Activated CD8-positive, alpha-beta memory T cell treated with anti-CD3 and anti-CD28 coated beads, Interleukin-2, amount 50 U/mL, for 48 hours (primary cell): ENCODE measurements around the gene NR4A1.

Source experiments
- DNase-seq: peaks from one replicate; pipeline ENCODE4 v3.0.0-alpha.2; 2020

Gene NR4A1

GRCh38 chr12:52050758-52051541 lies at the start of gene NR4A1:
Gene NR4A1 (plus strand): TSS chr12:52051442. CDS start chr12:52054329, 2,887 bp downstream.
- DNase-seq = peak; percentile 99

GRCh38 chr12:52003016-52003550 lies 48.2 kb upstream of the NR4A1 start:
- no peak for DNase-seq

- DNase-seq = no peak
Measured at GRCh38 chr12:52003591-52003990, 47.7 kb upstream of the NR4A1 start.

DNA sequence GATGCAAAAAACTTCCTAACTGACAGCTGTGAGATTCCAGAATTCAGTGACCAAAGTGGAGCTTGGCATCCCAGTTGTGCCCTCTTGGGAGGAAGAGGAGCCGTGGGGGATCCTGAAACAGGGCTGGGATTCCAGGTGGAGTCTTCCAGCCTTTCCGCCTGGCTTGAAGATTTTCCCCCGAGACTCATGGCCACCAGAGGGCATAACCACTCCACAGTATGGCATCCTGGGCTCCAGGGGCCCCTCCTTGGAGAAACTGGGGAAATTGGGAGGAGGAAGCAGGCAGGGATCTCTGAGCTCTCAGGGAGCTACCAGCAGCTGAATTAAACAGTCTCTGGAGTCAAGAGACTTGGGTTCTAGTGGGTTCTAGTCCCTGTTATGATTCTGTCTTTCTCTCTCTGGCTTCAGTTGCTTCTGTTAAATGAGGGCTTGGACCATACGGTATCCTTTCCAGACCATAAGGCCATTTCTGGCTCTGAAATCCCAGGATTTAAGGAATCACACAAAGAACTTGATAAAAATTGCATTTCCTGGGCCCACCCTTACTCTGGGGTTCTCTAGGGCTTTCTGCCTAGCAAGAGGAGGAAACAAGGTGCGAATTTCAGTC lies 47.1 kb upstream of the NR4A1 start:
- no peak for DNase-seq

- DNase-seq = no peak
Measured at GRCh38 chr12:52005218-52005902, 45.9 kb upstream of the NR4A1 start.

GRCh38 chr12:52005903-52006703 lies 45.1 kb upstream of the NR4A1 start:
- DNase-seq = no peak

GRCh38 chr12:52006726-52007157 lies 44.5 kb upstream of the NR4A1 start, which contains the start of gene TAMALIN:
Gene TAMALIN (plus strand): TSS chr12:52006946. CDS start chr12:52007020, 74 bp downstream.
- peak; percentile 88 for DNase-seq

DNA sequence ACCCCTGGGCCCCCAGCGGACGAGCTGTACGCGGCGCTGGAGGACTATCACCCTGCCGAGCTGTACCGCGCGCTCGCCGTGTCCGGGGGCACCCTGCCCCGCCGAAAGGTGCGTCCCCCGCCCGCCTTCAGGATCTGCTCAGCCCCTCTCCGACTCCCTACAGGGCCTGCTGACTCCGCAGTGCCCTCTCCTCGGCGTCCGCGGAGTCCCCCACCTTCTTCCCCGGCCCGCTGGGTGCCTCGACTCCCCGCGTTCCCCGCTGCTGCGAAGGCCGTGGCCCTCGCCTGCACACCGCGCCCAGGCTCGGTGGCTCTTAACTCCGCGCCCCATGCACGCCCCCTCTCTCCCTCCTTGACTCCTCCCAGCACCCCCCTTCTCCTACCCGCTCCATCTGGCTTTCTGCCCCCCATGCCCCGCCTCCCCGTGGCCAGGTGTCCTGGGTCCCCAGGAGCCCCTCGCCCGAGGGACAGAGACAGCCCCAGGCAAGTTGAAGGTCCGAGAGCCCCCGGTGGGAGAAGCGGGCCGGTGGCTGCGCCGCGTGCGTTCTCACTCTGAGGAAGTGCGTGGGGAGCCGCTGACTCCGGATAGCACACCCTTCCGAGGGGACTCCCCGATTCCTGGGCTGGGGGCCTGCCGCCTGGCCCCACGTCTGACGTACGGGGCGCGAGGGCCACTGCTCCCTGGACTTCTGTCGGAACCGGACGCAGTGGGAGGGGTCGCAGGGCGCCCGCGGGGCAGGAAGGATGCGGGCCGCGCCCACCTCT lies 43.9 kb upstream of the NR4A1 start:
- peak; percentile 73 for DNase-seq

DNA sequence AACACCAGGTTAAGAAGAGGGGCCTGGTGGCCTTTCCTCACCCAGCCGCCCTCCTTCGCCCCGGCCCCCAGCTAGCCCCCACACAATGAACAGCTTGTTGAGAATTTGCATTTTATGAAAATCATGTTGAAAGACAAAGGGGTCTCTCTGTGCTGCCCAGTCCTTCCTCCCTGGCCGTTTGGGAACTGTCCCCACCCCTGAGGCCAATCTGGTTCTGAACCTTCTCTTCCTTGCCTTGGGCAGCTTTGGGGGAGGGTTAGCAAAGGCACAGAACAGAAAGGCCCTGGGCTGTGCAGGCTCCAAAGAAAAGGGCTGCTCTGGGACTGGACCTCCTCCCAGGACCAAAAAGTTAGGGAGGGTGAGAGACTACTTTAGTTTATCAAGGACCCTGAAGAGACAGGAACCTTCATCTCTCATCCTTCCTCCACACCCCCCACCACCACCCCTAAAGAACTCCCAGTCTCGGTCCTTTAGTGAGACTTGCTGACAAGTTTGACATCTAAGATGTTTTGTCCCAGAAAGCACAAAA lies 43.2 kb upstream of the NR4A1 start:
- DNase-seq = no peak

- no peak for DNase-seq
Measured at GRCh38 chr12:52009081-52009751, 42.0 kb upstream of the NR4A1 start.

DNA sequence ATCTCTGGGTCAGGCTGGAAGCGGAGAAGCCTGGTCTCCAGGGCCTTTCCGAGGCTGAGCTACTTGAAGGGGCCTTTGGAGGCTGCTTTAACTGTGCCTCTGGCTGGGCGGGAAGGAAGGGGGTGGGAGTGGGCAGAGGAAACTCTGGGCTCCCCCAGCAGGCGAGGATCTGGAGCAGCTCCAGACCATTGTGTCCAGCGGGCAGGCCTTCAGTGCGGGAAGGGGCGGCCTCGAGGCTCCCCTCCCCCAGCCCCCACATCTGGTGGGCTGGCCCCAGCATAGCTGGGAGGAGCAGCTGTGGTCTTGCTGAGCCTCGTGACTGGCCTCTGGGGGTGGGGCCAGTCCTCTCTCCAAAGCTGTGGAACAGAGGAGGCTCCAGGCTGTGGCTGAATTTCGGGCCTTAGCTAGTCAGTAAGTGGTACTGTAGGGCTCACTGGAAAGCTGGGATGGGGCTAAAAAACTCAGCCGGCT lies 41.1 kb upstream of the NR4A1 start:
- DNase-seq = no peak

GRCh38 chr12:52010692-52011601 lies 40.3 kb upstream of the NR4A1 start:
- DNase-seq = no peak

DNA sequence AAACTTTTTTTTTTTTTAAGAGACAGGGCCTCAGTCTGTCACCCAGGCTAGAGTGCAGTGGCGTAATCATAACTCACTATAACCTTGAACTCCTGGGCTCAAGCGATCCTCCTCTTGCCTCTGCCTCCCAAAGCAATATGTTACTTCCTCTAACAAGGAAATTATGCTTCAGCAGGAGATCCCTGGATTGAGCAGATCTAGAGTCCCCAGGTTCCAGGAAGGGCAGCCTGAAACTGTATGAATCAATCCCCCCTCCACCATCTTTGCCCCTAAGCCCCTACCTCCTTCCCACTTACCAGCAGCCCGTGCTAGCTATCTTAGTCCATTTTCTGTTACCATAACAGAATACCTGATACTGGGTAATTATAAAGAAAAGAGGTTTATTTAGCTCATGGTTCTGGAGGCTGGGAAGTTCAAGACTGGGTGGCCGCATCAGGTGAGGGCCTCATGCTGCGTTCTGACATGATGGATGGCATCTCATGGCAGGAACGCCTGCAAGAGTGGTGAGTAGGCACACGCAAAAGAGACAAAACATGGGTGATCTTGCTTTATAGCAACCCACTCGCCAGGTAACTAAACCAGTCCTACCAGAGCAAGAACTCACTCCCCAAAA lies 39.5 kb upstream of the NR4A1 start:
- DNase-seq = no peak

DNA sequence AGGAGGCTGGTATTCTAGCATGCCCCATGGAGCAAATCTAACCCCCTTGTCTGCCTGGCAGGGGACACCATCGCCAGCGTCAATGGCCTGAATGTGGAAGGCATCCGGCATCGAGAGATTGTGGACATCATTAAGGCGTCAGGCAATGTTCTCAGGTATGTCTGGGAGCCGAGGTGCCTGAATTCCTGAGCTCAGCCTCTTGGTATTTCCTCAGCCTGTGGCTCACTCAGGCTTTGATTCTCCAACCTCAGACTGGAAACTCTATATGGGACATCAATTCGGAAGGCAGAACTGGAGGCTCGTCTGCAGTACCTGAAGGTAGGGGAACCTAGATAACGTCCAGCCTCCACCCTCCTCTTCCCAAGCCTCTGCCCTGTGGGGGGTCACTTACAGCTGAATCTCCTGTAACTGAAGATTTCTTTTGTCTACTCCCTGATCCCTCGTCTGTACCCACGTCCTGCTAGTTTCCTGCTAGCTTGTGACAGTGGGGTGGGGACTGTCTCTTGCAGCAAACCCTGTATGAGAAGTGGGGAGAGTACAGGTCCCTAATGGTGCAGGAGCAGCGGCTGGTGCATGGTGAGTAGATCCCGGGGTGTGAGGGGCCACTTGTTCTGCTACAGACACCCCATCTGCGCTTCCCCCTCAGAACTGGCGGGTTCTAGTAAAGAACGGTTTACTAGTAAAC lies 37.5 kb upstream of the NR4A1 start:
- DNase-seq = no peak

DNA sequence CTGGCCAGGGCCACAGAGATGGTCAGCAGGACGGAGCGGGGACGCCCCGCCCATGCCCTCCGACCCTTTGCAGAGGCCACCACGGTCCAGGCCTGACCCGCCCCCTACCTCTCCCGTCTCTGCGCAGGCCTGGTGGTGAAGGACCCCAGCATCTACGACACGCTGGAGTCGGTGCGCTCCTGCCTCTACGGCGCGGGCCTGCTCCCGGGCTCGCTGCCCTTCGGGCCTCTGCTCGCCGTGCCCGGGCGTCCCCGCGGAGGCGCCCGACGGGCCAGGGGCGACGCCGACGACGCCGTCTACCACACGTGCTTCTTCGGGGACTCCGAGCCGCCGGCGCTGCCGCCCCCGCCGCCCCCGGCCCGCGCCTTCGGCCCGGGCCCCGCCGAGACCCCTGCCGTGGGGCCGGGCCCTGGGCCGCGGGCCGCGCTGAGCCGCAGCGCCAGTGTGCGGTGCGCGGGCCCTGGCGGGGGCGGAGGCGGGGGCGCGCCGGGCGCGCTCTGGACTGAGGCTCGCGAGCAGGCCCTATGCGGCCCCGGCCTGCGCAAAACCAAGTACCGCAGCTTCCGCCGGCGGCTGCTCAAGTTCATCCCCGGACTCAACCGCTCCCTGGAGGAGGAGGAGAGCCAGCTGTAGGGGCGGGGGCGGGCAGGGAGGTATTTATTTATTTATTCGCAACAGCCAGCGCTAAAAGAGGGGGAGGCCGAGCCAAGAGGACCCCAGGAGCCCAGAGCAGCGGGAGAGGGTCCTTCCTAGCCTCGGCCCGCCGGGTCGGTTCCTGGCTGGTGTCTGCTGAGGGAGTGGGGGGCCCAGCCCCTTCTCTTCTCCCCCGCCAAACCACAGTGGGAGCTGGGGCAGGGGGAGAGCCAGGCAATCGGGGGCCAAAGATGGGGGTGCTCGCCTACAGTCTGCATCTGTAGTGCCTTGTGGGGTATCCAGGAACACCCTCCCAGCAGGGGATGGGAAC lies 36.4 kb upstream of the NR4A1 start:
- no peak for DNase-seq

GRCh38 chr12:52015532-52016041 lies 35.7 kb upstream of the NR4A1 start:
- DNase-seq = no peak

DNA sequence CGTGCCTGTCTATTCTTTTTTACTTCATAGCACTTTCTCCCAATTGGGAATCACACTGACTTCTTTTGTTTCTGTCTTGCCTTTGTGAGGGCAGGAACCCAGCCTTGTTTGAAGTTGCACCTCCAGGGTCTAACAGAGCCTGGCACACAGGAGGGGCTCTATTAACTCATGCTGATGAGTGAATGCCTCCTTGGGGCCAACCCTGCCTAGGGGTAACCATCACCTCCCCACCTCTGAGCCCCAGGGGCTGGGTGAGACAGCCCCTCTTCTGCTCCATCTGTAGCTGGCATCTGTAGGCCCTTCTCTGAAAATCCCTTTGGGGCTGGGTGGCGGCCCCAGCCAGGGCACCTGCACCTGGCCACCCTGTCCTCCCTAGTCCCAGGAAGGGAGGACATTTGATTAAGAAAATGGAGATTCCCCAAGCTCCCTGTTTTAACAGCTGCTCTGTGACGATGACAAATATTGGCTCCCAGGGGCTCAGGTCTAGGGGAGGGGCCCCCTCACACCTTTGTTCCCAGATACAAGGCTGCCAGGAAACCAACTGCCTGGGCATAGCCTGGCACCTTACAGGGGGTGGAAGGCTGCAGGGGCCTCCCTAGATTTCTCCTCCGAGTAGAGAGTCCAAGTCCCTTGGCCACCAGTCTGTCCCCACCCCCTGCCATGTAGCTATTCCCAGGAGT lies 32.7 kb upstream of the NR4A1 start:
- DNase-seq = no peak
